Endothelial cell (in vitro differentiated cells): Measurements from ENCODE around the gene SERPINA3. TPM values are rescaled to one million over a fixed set of nuclear protein-coding genes. Genes with fewer than 3 reads are reported as not detected.

Source experiments
- DNase-seq: peaks from one replicate; pipeline ENCODE4 v3.0.0; 2021; ENCODE audit warnings: low spot score
- H3K27ac Mint-ChIP-seq: one replicate; pipeline ENCODE4 v1.8.0; 2021; ENCODE audit warnings: mixed read lengths, inconsistent platforms; ENCODE audit not compliant: unreplicated experiment
- H3K27me3 Mint-ChIP-seq: one replicate; pipeline ENCODE4 v1.8.0; 2021; ENCODE audit warnings: mild to moderate bottlenecking, moderate library complexity, mixed read lengths, inconsistent platforms; ENCODE audit not compliant: unreplicated experiment
- H3K36me3 Mint-ChIP-seq: one replicate; pipeline ENCODE4 v1.8.0; 2021; ENCODE audit warnings: mild to moderate bottlenecking, low read depth, mixed read lengths, inconsistent platforms; ENCODE audit not compliant: unreplicated experiment
- H3K4me1 Mint-ChIP-seq: one replicate; pipeline ENCODE4 v1.8.0; 2021; ENCODE audit warnings: mild to moderate bottlenecking, mixed read lengths, inconsistent platforms; ENCODE audit not compliant: unreplicated experiment
- H3K4me3 Mint-ChIP-seq: one replicate; pipeline ENCODE4 v1.8.0; 2021; ENCODE audit warnings: mild to moderate bottlenecking, mixed read lengths, inconsistent platforms; ENCODE audit not compliant: unreplicated experiment
- H3K9me3 Mint-ChIP-seq: one replicate; pipeline ENCODE4 v1.8.0; 2021; ENCODE audit warnings: mixed read lengths, inconsistent platforms; ENCODE audit not compliant: unreplicated experiment
- total RNA-seq: library from RNA; stranded (reverse); fragmentation: NEBNext Ultra II Directional; extraction: Animal tissue kit (Norgen Biotek cat#: 25700); gene quantifications from one replicate; pipeline ENCODE4 v1.2.1, GENCODE V29; 2021; ENCODE audit not compliant: unreplicated experiment
- TF ChIP-seq, protein P1 (sequence below): fragments of 200-600 bp; sonication (generic); IDR thresholded peaks from one replicate; pipeline ENCODE4 v1.5.0; 2021; ENCODE audit warnings: antibody characterized with exemption; ENCODE audit not compliant: unreplicated experiment

The SERPINA3 gene
- total RNA-seq, 1 donor from 2014 or later = not detected

DNA sequence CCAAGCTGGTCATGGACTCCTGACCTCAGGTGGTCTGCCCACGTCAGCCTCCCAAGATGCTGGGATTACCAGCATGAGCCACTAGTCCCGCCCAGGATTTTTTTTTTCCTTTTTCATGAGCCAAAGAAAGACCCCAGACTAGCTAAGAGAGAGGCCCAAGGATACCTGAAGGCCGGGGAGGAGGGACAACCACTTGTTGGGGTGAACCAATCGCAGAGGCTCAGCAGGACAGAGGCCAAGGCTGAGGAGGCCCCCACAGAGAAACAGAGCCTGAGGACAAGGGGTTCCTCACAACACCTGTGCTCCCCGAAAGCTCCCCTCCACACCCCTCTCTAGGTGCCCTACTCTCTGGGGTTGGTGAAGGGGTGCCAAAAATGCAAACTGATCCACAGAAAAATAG, 1.0 kb upstream of the SERPINA3 start:
- H3K4me3 Mint-ChIP-seq = no peak overlapping the region
- no peaks in the 10 kb centered on the region for H3K4me1 Mint-ChIP-seq
- DNase-seq = no peak
- H3K36me3 Mint-ChIP-seq = no peaks in the 10 kb centered on the region
- H3K9me3 Mint-ChIP-seq = no peaks in the 10 kb centered on the region
- TF ChIP-seq, protein P1, sequence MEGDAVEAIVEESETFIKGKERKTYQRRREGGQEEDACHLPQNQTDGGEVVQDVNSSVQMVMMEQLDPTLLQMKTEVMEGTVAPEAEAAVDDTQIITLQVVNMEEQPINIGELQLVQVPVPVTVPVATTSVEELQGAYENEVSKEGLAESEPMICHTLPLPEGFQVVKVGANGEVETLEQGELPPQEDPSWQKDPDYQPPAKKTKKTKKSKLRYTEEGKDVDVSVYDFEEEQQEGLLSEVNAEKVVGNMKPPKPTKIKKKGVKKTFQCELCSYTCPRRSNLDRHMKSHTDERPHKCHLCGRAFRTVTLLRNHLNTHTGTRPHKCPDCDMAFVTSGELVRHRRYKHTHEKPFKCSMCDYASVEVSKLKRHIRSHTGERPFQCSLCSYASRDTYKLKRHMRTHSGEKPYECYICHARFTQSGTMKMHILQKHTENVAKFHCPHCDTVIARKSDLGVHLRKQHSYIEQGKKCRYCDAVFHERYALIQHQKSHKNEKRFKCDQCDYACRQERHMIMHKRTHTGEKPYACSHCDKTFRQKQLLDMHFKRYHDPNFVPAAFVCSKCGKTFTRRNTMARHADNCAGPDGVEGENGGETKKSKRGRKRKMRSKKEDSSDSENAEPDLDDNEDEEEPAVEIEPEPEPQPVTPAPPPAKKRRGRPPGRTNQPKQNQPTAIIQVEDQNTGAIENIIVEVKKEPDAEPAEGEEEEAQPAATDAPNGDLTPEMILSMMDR = no peak
- H3K27me3 Mint-ChIP-seq = peaks cover 5% of the 10 kb centered on the region
- no peak overlapping the region for H3K27ac Mint-ChIP-seq

DNA sequence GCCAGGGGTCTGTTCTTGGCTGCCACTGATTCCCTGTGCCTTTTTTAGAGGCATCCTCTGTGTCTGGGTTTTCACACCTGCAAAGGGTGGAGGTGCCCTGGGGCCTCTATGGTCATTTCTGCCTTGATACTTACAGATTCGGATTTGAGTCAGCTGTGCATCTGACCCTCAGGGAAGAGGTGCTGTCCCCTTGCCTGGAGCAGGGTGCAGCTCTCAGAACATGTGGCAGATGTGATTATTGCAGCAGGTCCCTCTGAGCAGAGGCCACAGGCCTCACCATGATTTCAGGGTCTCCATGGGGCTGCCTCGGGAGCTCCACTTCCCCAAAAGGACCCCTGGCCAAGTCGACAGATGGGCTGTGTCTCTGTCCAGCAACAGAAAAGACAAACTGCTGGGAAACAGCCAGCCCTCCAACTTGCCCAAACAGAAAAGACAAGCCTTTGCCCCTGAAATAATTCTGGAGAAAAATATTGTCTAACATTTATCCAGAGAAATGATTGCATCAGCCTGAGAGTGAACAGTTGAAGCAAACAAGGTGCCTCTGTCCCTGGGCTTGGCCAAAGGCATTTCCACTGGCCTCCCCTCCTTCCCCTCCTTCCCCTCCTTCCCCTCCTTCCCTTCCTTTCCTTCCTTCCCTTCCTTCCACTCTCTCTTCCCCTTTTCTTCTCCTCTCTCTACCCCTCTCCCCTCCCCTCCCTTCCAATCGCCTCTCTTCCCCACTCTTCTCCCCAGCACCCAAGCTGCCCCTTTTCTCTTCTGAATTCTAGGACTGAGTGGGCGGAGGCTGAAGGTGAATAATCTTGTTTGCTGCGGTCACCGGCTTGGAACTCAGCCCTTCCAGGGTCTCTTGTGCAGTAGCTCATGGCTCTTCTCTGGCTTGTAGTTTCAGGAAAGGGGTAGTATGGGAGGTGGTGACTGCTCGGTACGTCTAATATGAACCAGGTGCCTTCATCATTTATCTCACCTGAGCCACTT, 676 bp downstream of the SERPINA3 start:
- peaks cover 8% of the 10 kb centered on the region for H3K27me3 Mint-ChIP-seq
- TF ChIP-seq, protein P1 = no peak
- peaks cover 9% of the 10 kb centered on the region for H3K36me3 Mint-ChIP-seq
- no peak overlapping the region for H3K4me3 Mint-ChIP-seq
- H3K4me1 Mint-ChIP-seq = no peaks in the 10 kb centered on the region
- peaks cover 8% of the 10 kb centered on the region for H3K9me3 Mint-ChIP-seq
- no peak for DNase-seq
- no peak overlapping the region for H3K27ac Mint-ChIP-seq

DNA sequence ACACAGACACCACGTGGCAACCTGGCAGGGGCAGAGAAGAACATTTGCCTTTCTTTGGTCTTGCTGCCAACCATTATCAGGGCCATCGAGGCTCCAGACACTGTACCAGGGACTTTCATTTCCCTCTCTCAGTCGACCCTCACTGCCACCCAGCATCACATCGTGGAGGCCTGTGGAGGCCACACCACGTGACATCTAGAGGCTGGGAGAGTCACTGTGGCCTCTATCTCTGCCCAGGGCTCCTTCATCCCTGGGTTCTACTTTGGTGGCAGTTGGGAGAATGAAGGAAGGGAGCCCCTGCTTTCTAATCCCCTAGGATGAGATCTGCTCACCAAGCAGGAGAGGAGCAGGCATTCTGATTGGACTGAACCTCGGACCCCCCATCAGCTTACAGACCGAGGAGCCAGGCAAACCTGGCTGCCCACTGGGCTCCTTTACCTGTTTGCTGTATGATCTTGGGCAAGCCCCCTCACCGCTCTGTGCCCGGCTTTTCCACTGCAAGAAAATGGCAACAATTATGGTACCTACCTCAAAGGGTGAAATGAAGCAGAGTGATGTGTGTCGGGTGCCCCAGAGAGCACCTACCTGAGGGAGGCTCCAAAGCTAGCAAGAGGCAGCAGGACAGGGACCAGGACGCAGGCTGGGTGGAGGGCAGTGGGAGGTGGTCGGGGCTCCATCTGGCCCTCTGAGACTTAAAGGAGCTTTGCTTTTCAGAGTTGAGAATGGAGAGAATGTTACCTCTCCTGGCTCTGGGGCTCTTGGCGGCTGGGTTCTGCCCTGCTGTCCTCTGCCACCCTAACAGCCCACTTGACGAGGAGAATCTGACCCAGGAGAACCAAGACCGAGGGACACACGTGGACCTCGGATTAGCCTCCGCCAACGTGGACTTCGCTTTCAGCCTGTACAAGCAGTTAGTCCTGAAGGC, 1.8 kb downstream of the SERPINA3 start:
- Mint-ChIP-seq H3K4me1 (no peaks in the 10 kb centered on the region), H3K4me3 (no peak overlapping the region), H3K27ac (no peak overlapping the region), H3K9me3 (peaks cover 17% of the 10 kb centered on the region), H3K27me3 (peaks cover 11% of the 10 kb centered on the region), H3K36me3 (peaks cover 17% of the 10 kb centered on the region)
- no peak for DNase-seq
- TF ChIP-seq, protein P1 = no peak

DNA sequence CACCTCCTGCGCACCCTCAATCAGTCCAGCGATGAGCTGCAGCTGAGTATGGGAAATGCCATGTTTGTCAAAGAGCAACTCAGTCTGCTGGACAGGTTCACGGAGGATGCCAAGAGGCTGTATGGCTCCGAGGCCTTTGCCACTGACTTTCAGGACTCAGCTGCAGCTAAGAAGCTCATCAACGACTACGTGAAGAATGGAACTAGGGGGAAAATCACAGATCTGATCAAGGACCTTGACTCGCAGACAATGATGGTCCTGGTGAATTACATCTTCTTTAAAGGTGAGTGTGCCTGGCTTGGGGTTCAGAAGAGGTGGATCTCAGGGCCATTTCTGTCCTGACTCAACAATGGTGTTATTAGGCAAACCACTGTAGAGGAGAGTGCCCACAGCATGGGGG, 2.6 kb downstream of the SERPINA3 start:
- no peaks in the 10 kb centered on the region for H3K4me1 Mint-ChIP-seq
- H3K27ac Mint-ChIP-seq = no peak overlapping the region
- TF ChIP-seq, protein P1 = no peak
- peaks cover 11% of the 10 kb centered on the region for H3K27me3 Mint-ChIP-seq
- H3K9me3 Mint-ChIP-seq = peaks cover 22% of the 10 kb centered on the region
- no peak overlapping the region for H3K4me3 Mint-ChIP-seq
- DNase-seq = no peak
- H3K36me3 Mint-ChIP-seq = peaks cover 19% of the 10 kb centered on the region
